GM21526 (cell line): Measurements from ENCODE around the gene DPM2.

Source experiments
- ATAC-seq: cut with Tn5 transposase; IDR thresholded peaks from one replicate; pipeline ENCODE4 v1.9.1; 2021; ENCODE audit warnings: moderate library complexity; ENCODE audit not compliant: unreplicated experiment, low FRiP score

DPM2 gene

GRCh38 chr9:127958728-127959127 lies 21.1 kb upstream of the DPM2 start:
- ATAC-seq = no peak

DNA sequence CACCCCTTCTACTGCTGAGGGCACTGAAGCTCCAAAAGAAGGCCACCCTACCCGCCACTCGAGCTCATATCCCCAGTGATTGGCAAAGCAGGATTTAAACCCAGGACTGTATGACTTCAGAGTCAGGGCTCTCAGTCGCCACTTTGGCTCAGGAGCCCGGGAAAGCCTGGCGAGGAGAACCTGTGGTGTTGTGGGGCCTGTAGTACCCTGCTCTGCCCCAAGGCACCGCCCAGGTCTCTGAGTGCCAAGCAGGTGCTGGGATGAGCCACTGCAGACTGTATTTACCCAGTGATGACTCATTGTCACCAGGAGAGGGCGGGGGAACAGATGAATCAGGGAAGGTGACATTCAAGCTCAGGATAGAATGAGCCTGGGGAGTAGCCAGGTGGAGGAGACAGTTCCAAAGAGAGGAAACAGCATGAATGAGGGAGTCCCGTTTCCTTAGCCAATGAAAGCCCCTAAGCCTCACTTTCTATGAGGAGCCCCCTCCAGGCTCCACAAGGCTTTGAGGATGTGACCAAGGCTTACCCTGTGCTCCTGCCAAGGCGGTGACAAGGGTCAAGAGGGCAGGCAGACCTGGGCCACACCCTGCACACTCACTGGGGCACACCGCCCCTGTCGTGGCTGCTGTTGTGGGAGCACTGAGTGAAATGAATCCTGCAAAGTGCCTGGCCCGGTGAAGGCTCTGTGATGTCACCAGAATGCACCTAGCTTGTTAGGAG lies 17.8 kb upstream of the DPM2 start:
- ATAC-seq = no peak

- no peak for ATAC-seq
Measured at GRCh38 chr9:127954831-127955293, 17.2 kb upstream of the DPM2 start.

GRCh38 chr9:127953768-127954505 lies 16.3 kb upstream of the DPM2 start:
- no peak for ATAC-seq

GRCh38 chr9:127953154-127953553 lies 15.5 kb upstream of the DPM2 start:
- no peak for ATAC-seq

DNA sequence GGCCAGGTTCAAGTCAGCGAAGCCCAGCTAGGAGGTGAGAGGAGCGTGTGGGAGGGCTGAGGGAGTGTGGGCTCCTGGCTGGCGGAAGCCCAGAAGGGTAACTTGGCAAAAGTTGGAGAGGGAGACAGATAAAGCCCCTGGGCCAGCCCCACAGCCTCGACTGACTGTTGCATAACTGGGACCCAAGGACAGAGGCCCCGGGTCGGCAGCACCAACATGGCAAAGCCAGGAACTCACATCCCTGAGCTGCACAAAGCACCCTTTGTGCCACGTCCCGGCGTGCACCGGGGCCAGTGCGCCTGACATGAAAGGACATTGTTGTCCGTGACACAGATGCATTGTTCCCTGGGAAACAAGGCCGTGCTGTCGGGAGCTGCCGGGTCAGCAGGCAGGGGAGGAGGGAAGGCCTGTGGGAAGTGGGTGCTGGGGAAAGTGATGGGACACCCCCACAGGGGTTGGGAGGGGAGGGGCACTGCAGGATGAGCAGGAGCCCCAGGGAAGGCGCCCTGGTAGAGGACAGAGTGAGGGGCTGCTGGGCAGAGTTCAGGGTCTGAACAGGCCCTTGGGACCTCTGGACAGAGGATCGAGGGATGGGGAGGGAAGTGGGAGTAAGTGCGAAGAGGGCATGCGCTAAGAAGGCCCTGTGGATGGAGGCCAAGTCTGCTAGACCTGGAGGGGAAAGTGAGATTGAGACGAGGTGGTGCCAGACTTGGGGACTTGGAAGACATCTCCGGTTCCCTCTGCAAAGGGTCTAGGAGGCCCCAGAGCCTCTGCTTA lies 13.0 kb upstream of the DPM2 start:
- ATAC-seq = no peak

DNA sequence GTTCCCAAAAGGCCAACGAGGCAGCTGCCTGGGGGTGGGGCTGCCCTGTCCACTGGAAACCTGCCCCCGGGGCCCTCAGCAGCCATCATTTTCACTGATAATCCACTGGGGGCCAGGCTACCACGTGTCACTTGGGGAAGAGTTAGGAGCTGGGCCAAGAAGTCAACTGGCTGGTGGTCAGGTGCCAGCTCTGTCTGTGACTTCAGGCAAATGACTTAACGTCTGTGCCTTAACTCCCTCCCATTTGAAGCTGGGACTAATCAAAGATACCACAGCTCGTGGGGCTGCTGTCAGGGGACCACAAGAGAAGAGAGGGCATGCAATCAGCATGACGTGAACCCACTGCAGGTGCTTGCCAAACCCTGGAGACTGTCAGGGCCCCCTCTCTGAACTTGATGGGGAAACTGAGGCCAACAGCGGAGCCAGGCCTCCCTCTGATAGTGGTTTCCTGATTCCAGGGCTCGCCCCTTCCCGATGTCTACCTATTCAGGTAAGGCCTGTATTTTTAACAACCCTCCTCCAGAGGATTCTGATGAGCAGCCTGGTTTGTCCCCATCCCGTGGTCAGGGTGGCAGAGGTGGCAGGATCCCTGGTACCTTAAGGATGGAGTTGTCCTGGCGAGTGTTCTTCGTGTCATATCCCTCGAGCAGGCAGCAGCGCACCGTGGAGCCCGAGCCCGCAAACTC lies 12.3 kb upstream of the DPM2 start:
- no peak for ATAC-seq

DNA sequence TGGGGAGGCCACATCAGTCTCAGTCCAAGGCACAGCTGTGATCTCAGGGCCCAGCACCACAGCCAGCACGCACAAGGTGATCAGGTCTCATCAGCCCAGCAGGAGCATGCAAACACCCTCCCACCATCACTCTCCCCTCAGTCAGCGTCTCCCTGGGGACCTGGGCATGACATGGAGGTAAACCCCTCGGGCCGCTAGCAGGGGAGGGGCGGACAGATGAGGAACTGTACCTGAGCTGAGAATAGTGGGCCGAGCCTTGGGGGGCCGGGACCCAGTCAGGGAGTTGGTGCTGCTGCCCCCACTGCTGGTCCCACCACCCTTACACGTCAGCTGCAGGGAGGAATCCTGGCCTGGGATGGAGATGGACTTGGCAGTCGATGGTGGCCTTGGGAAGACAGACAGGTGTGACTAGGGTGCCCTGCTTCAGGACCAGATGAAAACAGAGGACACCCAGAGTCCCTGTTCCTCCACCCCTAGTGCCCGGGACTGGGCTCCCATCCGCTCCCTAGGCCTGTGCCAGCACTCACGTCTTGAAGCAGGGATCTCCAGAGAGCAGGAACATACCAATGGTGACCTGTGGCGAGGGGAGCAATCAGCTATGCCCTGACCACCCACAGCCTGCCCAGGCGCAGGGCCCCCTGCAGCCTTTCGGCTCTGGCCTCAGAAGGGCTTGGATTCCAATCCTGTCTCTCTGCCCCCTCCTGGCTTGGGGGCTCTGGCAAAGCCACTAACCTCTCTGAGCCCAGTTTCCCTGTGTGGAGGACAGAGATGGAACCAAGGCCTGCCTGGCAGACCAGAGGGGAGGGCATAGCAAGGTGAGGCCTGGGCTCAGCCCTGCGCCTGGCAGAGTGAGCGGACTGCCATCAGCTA lies 10.4 kb upstream of the DPM2 start:
- ATAC-seq = no peak

DNA sequence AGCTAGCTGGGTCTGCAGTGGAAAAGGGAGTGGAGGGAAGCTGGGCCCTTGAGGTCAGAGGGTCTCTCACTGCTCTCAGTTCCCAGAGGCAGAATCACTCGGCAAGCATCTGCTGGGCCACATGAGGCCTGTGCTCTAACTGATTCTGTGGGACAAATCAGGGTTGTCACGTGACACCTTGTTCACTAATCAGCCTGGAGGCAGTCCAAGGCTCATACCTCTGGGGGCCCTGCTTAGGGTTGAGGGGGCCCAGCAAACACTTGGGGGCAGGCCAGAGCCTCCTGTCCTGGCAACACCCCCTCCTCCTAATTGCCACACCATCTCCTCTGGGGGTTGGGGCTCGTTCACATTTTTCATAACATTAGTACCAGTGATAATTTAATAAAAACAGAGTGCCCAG lies 9.1 kb upstream of the DPM2 start:
- no peak for ATAC-seq

GRCh38 chr9:127945942-127946341 lies 8.3 kb upstream of the DPM2 start:
- ATAC-seq = no peak

DNA sequence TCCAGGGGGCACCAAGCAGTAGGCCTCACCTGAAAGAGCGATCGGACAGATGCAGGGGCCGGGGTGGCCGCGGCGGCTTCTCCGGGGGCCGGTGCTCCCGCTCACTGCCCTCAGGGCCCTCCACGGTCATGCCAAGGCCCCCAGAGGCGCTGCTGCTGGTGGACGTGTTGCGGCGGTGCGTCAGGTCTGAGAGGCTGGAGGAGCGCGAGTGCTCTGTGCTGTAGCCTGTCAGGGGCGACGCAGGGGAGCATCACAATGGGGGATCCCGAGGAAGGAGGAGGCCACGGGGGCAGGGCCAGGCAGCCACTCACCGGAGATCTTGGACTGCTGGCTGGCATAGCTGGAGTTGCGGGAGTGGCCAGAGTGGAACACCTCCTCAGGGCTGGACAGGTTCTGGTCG lies 7.7 kb upstream of the DPM2 start:
- no peak for ATAC-seq

GRCh38 chr9:127944586-127945218 lies 7.0 kb upstream of the DPM2 start:
- ATAC-seq = no peak

DNA sequence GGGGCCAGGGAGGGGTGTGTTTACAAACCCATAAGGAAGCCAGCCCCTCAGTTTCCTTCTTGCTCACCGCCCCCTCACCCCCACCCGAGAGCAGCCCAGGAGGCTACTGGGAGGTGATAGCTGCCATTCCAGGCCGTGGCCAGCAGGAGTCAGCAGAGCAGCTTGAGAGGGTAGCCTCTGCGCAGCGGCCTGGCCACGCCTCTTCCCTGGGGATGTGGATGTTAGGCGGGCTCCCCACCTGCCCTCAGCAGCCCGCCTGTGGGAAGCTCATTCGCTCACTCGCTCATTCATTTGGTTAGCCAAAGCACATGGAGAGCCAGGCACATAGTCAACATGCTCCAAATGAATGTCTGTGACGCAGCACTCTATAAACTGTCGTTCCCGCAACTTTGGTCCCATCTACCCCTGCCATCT lies 6.1 kb upstream of the DPM2 start:
- no peak for ATAC-seq

- no peak for ATAC-seq
Measured at GRCh38 chr9:127943011-127943662, 5.5 kb upstream of the DPM2 start.

DNA sequence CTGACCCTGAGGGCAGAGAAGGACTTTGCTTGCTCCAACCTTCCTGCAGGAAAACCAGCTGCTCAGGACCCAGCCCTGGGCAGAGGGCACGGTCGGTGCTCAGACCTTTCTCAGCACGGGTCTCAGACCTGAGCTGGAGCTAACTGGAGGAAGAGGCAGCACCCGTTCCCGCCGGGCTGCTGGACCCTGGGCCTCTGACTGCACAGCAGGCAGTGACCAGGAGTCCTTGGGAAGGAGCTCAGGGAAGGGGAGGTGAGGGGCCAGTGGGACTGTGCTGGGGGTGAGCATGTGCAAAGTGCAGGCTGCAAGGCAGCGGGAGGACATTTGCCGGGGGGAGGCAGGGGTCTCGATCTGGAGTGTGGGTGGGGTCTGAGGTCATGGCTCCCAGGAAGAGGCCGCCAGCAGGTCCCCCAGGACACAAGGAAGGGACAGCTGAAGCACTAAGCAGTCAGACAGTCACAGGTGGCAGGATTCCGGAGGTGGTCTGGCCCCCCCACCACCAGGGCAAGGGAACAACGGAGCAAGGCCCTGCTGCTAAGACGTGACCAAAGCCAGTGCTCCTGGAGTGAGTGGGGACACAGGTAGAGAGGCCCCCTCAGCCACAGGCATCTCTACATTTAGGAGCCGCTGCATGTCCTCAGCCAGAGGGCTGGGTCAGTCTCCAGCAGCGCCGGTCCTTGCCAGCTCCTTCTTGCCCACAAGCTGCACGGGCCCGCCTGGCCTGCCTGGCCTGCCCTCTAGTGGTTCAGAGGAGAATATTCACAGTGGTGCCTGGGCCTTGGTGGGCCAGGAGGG lies 4.8 kb upstream of the DPM2 start:
- no peak for ATAC-seq

DNA sequence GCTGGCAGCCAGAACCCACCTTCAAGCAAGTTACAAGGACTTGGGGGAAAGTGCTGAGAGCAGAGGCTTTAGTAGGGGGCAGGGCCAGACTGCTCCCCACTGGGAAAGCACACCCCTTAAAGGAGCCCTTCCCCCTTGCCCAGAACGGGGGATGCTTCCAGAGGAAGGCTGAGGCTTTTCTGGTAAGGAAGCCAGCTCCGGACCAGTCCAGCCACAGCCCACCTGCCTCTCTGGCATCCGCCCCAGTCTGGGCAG lies 4.2 kb upstream of the DPM2 start:
- ATAC-seq = no peak

DNA sequence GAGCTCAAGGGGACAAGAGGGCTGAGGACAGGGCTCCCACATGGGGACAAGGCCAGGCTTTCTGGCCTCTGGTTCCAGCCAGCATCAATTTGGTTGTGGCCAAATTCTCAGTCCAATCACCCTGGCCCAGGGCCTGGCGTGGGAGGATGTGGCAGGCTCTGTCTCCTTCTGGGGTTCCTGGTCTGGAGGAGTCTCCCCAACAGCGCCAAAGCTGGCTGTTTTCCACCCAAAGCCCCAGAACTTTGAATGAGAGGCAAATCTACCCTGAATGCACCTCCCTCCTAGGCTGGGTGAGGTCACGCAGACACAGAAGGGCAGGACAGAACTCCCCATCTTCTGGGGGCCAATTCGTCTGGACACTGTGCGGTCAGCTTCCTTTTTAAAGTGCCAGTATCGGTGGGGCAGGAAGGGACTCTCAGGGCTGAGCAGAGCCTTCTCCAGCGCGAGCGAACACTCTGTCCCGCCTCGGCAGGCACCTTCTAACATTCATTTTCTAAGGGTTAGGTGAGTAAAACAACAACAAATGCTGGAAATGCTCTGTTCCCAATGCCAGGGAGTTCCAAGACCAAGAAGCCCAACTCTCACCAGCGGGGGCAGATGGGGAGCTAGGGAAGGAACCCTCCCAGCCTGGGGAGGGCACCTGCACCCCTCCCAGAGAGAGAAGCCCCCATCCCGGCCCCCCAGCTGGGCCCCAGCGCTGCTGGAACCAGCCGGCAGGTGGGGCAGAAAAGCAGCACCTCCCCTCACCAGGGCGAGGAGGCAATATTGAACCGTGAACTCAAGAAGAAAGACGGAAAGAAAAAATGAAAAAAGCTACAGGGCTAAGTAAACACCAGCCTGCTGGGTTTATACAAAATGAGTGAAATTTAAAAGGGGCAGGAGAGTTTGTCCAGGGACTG lies 3.7 kb upstream of the DPM2 start:
- ATAC-seq = no peak
